ENCODE measurements around the gene PPP4R1. TPM values are rescaled to one million over a fixed set of nuclear protein-coding genes. Genes with fewer than 3 reads are reported as not detected.

The PPP4R1 gene
- total RNA-seq, 1 experiment from 2014 or later: 66.7 TPM

DNA sequence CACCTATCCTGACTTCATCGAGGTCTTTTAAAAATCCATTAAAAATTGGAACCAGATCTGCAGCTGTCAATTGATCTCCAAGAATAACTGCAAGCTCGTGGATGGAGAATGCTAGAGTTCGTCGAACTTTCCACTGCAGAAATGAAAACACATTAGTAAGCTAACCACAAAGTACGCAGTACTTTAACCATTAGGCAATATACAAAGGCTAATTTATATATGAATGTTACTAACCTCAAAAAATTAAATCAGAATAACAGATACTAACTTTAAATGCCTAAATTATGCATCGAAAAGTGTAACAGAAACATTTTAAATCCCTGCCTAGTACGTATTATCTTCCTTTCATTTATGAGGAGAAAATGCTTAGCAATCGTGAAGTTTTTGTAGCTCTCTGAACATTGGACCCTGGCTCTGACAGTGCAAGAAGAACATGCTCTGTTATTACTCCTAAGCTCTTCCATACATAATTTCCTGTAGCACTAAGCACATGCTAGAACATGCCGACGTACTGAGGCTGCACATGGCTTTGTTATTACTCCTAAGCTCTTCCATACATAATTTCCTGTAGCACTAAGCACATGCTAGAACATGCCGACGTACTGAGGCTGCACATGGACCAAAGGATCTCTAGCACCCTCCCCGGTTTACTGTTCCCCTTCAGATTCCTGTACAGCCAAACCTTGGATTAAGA lies 57.0 kb downstream of the PPP4R1 start:
- no peak overlapping the region for H3K9ac ChIP-seq (ENCODE audit: low read length)
- ChIA-PET RAD21 (ENCODE audit: low non-redundant PET in 1 of 2, low total read pairs in 2 of 2, uncharacterized antibody in 2 of 2, unreplicated experiment in 2 of 2) (no interaction called here), POLR2A (no interaction called here), CTCF (no interaction called here)
- H3K4me3 ChIP-seq (replicated peaks in 1 of 2; ENCODE audit: low read depth in 1 of 2, low read length in 2 of 2): no peak overlapping the region
- H3K27ac ChIP-seq (ENCODE audit: low read depth, low read length): no peak overlapping the region
- ATAC-seq: no peak
- no peaks in the 10 kb centered on the region for H4K20me1 ChIP-seq (ENCODE audit: insufficient read depth)
- no peaks in the 10 kb centered on the region; a peak in 1 of 4 replicates for H3K4me1 ChIP-seq (ENCODE audit: control insufficient read depth in 1 of 2, insufficient read depth in 2 of 2, low read length in 2 of 2)
- H3K4me2 ChIP-seq (ENCODE audit: low read length): no peak overlapping the region
- H2AFZ ChIP-seq (ENCODE audit: low read depth, low read length, poor library complexity, severe bottlenecking): no peak overlapping the region
- peaks cover 27 to 49% of the 10 kb centered on the region in 2 experiments for H3K36me3 ChIP-seq (ENCODE audit: control insufficient read depth in 1 of 2, insufficient read depth in 2 of 2, low read length in 2 of 2)
- intact Hi-C loops (cut with micrococcal nuclease): no loop called here
- no peaks in the 10 kb centered on the region for H3K9me2 ChIP-seq (ENCODE audit: insufficient read depth)
- no peaks in the 10 kb centered on the region for H3K27me3 ChIP-seq (ENCODE audit: insufficient read depth, low read length)
- DNase-seq (ENCODE audit: low read depth, low spot score): no peak
- H3K79me2 ChIP-seq (ENCODE audit: insufficient read depth, low read length): peaks cover 9% of the 10 kb centered on the region; the same call in 1 of the 2 replicates
- TF ChIP-seq ZNF274 (IDR thresholded peaks at IDR 0.05; ENCODE audit: low read depth, low read length): no peak
- peaks cover 0 to 4% of the 10 kb centered on the region in 2 experiments; a peak in 1 of 4 replicates for H3K9me3 ChIP-seq (ENCODE audit: control insufficient read depth in 1 of 2, insufficient read depth in 1 of 2, low read depth in 1 of 2, low read length in 2 of 2)
- no TSS peak for BruUV-seq (replicated peaks)

DNA sequence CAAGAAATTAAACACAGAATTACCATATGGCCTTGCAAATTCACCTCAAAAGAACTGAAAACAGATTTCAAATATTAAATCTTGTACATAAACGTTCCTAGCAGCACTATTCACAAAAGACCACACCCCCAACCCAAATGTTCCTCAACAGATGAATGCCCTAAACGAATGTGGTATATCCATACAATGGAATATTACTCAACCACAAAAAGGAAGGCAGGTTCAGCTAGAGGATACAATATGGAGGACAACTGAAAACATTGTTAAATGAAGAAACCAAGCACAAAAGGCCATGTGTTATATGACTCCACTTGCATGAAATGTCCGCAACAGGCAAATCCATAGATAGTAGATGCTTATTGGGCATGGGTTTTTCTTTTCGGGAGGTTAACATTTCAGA lies 61.7 kb downstream of the PPP4R1 start:
- Histone ChIP-seq H3K27me3 (ENCODE audit: insufficient read depth, low read length) (no peaks in the 10 kb centered on the region), H3K4me3 (replicated peaks in 1 of 2; ENCODE audit: low read depth in 1 of 2, low read length in 2 of 2) (no peak overlapping the region), H4K20me1 (ENCODE audit: insufficient read depth) (no peaks in the 10 kb centered on the region), H2AFZ (ENCODE audit: low read depth, low read length, poor library complexity, severe bottlenecking) (no peak overlapping the region), H3K36me3 (ENCODE audit: control insufficient read depth in 1 of 2, insufficient read depth in 2 of 2, low read length in 2 of 2) (peaks cover 30 to 53% of the 10 kb centered on the region in 2 experiments), H3K79me2 (ENCODE audit: insufficient read depth, low read length) (peaks cover 9% of the 10 kb centered on the region; the same call in 1 of the 2 replicates), H3K9me3 (ENCODE audit: control insufficient read depth in 1 of 2, insufficient read depth in 1 of 2, low read depth in 1 of 2, low read length in 2 of 2) (peaks cover 0 to 4% of the 10 kb centered on the region in 2 experiments; a peak in 1 of 4 replicates), H3K9me2 (ENCODE audit: insufficient read depth) (no peaks in the 10 kb centered on the region), H3K4me1 (ENCODE audit: control insufficient read depth in 1 of 2, insufficient read depth in 2 of 2, low read length in 2 of 2) (no peaks in the 10 kb centered on the region), H3K27ac (ENCODE audit: low read depth, low read length) (no peak overlapping the region), H3K9ac (ENCODE audit: low read length) (no peak overlapping the region), H3K4me2 (ENCODE audit: low read length) (no peak overlapping the region)
- intact Hi-C loops (cut with micrococcal nuclease): no loop called here
- DNase-seq (ENCODE audit: low read depth, low spot score) (no peak), ATAC-seq (no peak)
- no TSS peak for BruUV-seq (replicated peaks)
- POLR2A ChIA-PET: no interaction called here
- CTCF ChIA-PET: no interaction called here
- RAD21 ChIA-PET (ENCODE audit: low non-redundant PET in 1 of 2, low total read pairs in 2 of 2, uncharacterized antibody in 2 of 2, unreplicated experiment in 2 of 2): no interaction called here
- TF ChIP-seq SRF (IDR thresholded peaks at IDR 0.05; ENCODE audit: low read depth) (no peak), FOSL1 (IDR thresholded peaks at IDR 0.05; ENCODE audit: low read depth) (no peak), YY1 (IDR thresholded peaks at IDR 0.05; ENCODE audit: extremely low read depth, insufficient replicate concordance, low read depth, low read length) (no peak), RAD21 (IDR thresholded peaks at IDR 0.05; ENCODE audit: low read depth) (no peak), SP1 (IDR thresholded peaks at IDR 0.05; ENCODE audit: low read depth) (no peak), ZNF274 (IDR thresholded peaks at IDR 0.05; ENCODE audit: low read depth, low read length) (no peak), ELF1 (IDR thresholded peaks at IDR 0.05; ENCODE audit: borderline replicate concordance, low read depth) (no peak), EGR1 (IDR thresholded peaks at IDR 0.05; ENCODE audit: low read depth) (no peak), TCF7L2 (IDR thresholded peaks at IDR 0.05; ENCODE audit: borderline replicate concordance, extremely low read depth, insufficient read depth, insufficient read length) (no peak), SIN3A (IDR thresholded peaks at IDR 0.05; ENCODE audit: low read depth) (no peak), POLR2AphosphoS5 (IDR thresholded peaks at IDR 0.05; ENCODE audit: low read depth, low read length) (no peak), JUND (IDR thresholded peaks at IDR 0.05) (no peak), CBX3 (IDR thresholded peaks at IDR 0.05; ENCODE audit: low read depth) (no peak)
- TF ChIP-seq, protein P1, sequence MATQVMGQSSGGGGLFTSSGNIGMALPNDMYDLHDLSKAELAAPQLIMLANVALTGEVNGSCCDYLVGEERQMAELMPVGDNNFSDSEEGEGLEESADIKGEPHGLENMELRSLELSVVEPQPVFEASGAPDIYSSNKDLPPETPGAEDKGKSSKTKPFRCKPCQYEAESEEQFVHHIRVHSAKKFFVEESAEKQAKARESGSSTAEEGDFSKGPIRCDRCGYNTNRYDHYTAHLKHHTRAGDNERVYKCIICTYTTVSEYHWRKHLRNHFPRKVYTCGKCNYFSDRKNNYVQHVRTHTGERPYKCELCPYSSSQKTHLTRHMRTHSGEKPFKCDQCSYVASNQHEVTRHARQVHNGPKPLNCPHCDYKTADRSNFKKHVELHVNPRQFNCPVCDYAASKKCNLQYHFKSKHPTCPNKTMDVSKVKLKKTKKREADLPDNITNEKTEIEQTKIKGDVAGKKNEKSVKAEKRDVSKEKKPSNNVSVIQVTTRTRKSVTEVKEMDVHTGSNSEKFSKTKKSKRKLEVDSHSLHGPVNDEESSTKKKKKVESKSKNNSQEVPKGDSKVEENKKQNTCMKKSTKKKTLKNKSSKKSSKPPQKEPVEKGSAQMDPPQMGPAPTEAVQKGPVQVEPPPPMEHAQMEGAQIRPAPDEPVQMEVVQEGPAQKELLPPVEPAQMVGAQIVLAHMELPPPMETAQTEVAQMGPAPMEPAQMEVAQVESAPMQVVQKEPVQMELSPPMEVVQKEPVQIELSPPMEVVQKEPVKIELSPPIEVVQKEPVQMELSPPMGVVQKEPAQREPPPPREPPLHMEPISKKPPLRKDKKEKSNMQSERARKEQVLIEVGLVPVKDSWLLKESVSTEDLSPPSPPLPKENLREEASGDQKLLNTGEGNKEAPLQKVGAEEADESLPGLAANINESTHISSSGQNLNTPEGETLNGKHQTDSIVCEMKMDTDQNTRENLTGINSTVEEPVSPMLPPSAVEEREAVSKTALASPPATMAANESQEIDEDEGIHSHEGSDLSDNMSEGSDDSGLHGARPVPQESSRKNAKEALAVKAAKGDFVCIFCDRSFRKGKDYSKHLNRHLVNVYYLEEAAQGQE (IDR thresholded peaks at IDR 0.05; ENCODE audit: low read depth): no peak
- TF ChIP-seq, protein P2, sequence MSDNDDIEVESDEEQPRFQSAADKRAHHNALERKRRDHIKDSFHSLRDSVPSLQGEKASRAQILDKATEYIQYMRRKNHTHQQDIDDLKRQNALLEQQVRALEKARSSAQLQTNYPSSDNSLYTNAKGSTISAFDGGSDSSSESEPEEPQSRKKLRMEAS (IDR thresholded peaks at IDR 0.05): no peak
- TF ChIP-seq, protein P3, sequence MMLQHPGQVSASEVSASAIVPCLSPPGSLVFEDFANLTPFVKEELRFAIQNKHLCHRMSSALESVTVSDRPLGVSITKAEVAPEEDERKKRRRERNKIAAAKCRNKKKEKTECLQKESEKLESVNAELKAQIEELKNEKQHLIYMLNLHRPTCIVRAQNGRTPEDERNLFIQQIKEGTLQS (IDR thresholded peaks at IDR 0.05): no peak

Data from HCT116 (cell line).